ENCODE measurements around the gene BMI1. TPM values are rescaled to one million over a fixed set of nuclear protein-coding genes. Genes with fewer than 3 reads are reported as not detected.

The BMI1 gene
- total RNA-seq, 1 donor: 67.4 TPM

DNA sequence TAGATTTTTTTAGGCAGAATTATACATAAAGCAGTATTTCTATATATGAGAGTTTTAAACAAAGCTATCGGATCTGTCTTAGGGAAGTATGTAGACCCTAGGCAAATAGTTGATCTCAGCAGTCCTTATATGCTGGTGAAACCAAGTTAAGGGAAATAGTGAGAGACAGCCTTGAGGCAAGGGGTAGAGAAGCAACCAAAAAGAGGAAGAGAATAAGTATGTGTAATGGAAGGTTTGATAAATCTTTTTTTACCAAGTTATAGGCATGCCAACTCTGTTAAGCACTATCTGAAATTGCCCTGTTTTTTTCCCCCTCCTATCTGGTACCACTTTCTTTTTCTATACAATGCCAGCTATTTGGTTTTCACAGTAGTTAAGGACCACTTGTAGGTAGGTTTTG, 44.3 kb downstream of the BMI1 start:
- Histone ChIP-seq H3K9me3 (ENCODE audit: low read depth, low read length) (no peaks in the 10 kb centered on the region), H3K4me3 (ENCODE audit: low read length) (no peak overlapping the region), H3K27me3 (ENCODE audit: insufficient read depth, low read length) (no peaks in the 10 kb centered on the region), H3K4me1 (ENCODE audit: insufficient read depth, low read length) (peaks cover 8% of the 10 kb centered on the region)

DNA sequence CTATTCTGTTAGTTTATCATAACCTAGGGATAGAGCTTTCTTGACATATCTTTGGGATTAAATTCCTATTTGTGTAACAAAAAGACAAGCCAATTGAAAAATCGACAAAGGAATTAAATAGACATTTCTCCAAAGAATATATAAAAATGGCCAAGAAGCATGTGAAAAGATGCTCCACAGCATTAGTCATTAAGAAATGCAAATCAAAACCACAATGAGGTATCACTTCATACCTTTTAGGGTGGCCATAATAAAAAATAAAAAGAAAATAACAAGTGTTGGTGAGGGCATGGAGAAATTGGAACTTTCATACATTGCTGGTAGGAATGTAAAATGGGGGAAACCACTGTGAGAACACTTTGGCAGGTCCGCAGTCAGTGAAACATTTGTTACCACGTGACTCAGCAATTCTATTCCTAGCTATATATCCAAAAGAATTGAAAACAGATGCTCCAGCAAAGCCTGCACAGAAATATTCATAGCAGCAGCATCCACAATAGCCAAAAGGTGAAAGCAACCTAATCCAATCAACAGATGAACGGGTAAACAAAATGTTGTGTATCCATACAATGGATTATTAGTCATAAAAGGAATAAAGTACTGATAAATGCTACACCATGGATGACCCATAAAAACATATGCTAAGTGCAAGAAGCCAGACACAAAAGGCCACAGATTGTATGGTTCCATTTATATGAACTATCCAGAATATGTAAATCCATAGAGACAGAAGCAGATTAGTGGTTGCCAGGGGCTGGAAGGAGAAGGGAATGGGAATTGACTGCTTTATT, 44.9 kb downstream of the BMI1 start:
- Histone ChIP-seq H3K27me3 (ENCODE audit: insufficient read depth, low read length) (no peaks in the 10 kb centered on the region), H3K4me1 (ENCODE audit: insufficient read depth, low read length) (peaks cover 8% of the 10 kb centered on the region), H3K4me3 (ENCODE audit: low read length) (no peak overlapping the region), H3K9me3 (ENCODE audit: low read depth, low read length) (no peaks in the 10 kb centered on the region)

DNA sequence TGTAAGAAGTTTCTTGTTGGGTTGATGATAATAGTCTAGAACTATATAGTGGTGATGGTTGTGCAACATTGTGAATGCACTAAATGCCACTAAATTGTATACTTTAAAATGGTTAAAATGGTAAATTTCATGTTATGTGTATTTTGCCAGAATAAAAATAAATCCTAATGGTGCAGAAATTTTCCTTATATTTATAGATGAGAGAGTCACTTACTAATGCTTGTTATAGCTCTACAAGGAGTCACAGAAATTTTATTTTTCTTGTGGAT, 45.5 kb downstream of the BMI1 start:
- Histone ChIP-seq H3K4me3 (ENCODE audit: low read length) (no peak overlapping the region), H3K4me1 (ENCODE audit: insufficient read depth, low read length) (peaks cover 8% of the 10 kb centered on the region), H3K9me3 (ENCODE audit: low read depth, low read length) (no peaks in the 10 kb centered on the region), H3K27me3 (ENCODE audit: insufficient read depth, low read length) (no peaks in the 10 kb centered on the region)

DNA sequence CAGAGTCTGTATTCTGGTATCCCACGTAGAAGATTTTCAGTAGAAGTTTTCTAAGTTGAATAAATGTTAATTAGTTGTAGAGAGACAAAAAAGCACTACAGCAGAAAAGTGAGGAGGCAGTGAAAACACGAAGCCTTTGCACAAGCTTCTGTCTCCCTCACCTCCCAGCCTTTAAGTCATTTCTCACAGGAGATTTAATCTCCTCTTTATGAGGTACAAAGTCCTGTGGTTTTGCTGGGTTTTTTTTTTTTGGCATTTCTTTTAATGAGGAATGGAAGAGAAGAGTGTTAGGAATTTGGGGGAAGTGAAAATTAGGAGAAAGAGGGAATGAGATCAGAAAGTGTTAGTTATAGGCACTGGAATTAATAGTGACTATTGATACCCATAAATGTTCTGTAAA, 45.9 kb downstream of the BMI1 start:
- no peaks in the 10 kb centered on the region for H3K9me3 ChIP-seq (ENCODE audit: low read depth, low read length)
- H3K4me1 ChIP-seq (ENCODE audit: insufficient read depth, low read length): peaks cover 8% of the 10 kb centered on the region
- H3K27me3 ChIP-seq (ENCODE audit: insufficient read depth, low read length): no peaks in the 10 kb centered on the region
- H3K4me3 ChIP-seq (ENCODE audit: low read length): no peak overlapping the region

DNA sequence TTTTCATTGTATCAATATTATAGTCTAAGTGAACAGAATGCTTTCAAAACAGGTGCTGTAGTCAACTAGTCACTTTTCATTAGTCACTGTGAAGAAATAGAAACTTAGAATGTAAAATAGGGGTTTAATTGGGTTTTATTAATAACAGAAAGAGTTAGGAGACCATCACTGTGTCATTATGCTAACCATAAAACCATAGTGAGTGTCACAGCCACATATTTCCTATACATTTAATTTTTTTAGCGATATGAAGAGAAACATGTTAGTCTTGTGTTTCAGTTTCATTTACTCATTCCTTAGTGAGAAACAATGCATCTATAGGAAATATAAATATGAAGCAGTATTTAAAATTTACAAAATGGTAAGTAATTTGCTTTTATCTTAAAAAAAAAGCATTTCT, 46.6 kb downstream of the BMI1 start:
- no peaks in the 10 kb centered on the region for H3K9me3 ChIP-seq (ENCODE audit: low read depth, low read length)
- H3K4me3 ChIP-seq (ENCODE audit: low read length): no peak overlapping the region
- H3K4me1 ChIP-seq (ENCODE audit: insufficient read depth, low read length): peaks cover 8% of the 10 kb centered on the region
- no peaks in the 10 kb centered on the region for H3K27me3 ChIP-seq (ENCODE audit: insufficient read depth, low read length)

DNA sequence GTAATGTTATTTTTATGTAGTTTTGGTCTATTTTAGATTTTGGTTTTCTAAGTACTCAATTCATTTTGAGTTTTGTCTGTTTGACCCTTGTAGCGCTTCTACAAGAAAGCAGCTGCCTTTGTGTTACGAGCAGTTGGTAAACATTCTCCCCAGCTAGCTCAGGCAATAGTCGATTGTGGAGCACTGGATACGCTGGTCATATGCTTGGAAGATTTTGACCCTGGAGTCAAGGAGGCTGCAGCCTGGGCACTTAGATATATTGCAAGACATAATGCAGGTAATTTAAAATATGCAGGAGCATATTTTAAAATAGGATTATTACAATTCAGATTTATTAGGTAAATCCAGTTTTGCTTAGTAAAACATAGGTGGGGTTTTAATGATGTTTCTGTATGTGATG, 47.5 kb downstream of the BMI1 start:
- H3K4me3 ChIP-seq (ENCODE audit: low read length): no peak overlapping the region
- H3K9me3 ChIP-seq (ENCODE audit: low read depth, low read length): no peaks in the 10 kb centered on the region

DNA sequence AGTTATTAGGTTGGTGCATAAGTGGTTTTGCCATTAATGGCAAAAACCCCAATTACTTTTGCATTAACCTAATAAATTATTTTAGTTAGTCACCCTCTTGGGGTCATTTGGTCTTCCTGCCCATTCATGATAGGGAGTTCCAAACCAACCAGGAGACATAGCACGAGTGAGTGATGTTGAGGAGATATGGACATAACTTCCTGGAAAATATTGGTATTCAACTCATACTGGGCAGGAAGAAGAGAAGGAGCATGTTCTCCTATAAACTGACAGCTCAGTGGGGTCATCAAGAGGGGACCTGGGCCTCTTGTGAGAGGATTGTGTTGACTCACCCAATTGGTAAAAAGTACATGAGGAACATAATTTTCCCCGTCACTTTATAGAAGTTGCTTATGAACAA, 48.1 kb downstream of the BMI1 start:
- no peaks in the 10 kb centered on the region for H3K27me3 ChIP-seq (ENCODE audit: insufficient read depth, low read length)
- H3K4me3 ChIP-seq (ENCODE audit: low read length): no peak overlapping the region
- H3K4me1 ChIP-seq (ENCODE audit: insufficient read depth, low read length): peaks cover 8% of the 10 kb centered on the region
- no peaks in the 10 kb centered on the region for H3K9me3 ChIP-seq (ENCODE audit: low read depth, low read length)

More for the DNA sequence above, 47.5 kb downstream of the BMI1 start:
- peaks cover 8% of the 10 kb centered on the region for H3K4me1 ChIP-seq (ENCODE audit: insufficient read depth, low read length)
- H3K27me3 ChIP-seq (ENCODE audit: insufficient read depth, low read length): no peaks in the 10 kb centered on the region

DNA sequence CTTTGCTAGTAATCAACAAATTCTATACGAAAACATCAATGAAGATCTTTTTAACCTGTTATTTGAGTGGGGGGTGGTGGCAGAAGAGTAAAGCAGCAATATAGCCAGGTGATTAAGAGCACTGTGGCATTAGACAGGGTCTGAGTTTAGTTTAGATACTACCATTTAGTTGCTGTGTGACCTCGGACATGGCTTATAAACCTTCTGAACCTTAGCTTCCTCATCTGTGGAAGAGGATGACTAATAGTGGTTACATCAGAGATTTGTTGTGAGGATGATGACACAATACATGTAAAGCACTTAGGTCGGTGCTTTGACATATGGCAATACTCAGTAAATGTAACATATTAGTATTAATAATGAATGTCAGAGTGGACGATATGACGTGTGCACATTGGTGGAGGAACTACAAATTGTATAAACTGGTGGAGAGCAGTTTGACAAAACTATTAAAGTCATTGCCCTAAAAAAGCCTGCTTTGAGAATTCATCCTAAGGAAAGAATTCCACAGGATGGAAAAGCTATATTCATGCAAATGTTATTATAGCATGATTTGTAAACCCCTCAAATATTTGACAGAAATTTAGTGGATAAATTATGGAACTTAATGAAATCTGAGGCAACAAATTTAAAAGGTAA, 48.7 kb downstream of the BMI1 start:
- no peaks in the 10 kb centered on the region for H3K9me3 ChIP-seq (ENCODE audit: low read depth, low read length)
- H3K4me3 ChIP-seq (ENCODE audit: low read length): no peak overlapping the region
- peaks cover 8% of the 10 kb centered on the region for H3K4me1 ChIP-seq (ENCODE audit: insufficient read depth, low read length)
- no peaks in the 10 kb centered on the region for H3K27me3 ChIP-seq (ENCODE audit: insufficient read depth, low read length)

DNA sequence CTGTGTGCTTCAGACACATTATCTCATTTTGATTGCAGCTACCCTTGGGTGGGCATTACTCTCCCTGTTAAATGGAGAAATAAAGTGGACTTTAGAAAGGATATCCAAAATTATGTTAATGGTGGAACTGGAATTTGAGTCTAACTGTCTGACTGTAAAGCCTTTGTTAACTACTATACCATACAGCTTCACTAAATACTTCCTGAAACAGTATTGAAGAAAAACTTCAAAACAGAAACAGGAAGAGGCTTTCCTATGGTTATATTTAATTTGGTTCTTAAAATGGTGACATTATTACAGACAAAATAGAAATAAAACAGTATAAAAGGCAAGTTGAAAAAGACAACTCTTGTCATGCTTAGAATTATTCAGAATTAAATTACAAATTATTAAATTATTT, 49.4 kb downstream of the BMI1 start:
- Histone ChIP-seq H3K4me3 (ENCODE audit: low read length) (no peak overlapping the region), H3K4me1 (ENCODE audit: insufficient read depth, low read length) (peaks cover 8% of the 10 kb centered on the region), H3K27me3 (ENCODE audit: insufficient read depth, low read length) (no peaks in the 10 kb centered on the region), H3K9me3 (ENCODE audit: low read depth, low read length) (no peaks in the 10 kb centered on the region)

DNA sequence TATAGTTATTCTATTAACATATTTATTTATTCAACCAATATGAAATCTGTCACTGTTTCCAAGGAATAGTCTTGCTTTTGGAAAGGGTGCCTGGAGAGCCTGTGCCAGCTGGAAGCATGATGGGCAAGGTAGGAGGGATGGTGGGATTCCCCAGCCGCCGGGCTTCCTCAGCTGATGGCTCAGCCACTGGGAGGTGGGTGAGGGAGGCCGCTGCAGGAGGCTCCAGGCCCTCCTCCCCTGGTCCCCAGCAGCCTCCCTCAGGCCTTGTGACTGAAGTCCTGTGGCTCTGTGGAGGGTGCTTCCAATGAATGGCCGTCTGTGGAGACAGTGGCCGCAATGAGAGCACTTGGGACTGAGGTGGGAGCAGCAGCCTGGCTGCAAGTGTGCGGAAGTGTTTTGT, 51.4 kb downstream of the BMI1 start:
- Histone ChIP-seq H3K9me3 (ENCODE audit: low read depth, low read length) (no peaks in the 10 kb centered on the region), H3K4me3 (ENCODE audit: low read length) (no peak overlapping the region), H3K4me1 (ENCODE audit: insufficient read depth, low read length) (peaks cover 8% of the 10 kb centered on the region), H3K27me3 (ENCODE audit: insufficient read depth, low read length) (no peaks in the 10 kb centered on the region)

DNA sequence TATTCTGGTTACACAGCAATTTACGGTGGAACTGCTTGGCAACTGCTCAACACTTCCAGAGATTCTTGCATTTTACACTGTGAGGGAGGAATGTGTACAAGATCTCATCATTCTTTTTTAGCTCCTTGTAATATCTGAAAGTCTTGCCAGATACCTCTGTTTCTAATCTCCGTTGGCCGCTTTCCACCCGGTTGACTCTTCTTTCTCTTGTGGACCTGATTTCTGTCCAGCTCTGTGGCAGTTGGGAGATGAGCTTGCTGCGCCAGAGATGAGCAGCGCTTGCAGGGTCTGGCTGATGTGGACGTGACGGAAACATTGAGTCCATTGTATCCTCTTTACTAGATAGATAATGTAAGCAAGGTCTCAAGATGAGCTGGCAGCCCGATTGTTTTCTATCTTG, 52.0 kb downstream of the BMI1 start:
- H3K4me1 ChIP-seq (ENCODE audit: insufficient read depth, low read length): peaks cover 8% of the 10 kb centered on the region
- no peak overlapping the region for H3K4me3 ChIP-seq (ENCODE audit: low read length)
- no peaks in the 10 kb centered on the region for H3K27me3 ChIP-seq (ENCODE audit: insufficient read depth, low read length)
- no peaks in the 10 kb centered on the region for H3K9me3 ChIP-seq (ENCODE audit: low read depth, low read length)

DNA sequence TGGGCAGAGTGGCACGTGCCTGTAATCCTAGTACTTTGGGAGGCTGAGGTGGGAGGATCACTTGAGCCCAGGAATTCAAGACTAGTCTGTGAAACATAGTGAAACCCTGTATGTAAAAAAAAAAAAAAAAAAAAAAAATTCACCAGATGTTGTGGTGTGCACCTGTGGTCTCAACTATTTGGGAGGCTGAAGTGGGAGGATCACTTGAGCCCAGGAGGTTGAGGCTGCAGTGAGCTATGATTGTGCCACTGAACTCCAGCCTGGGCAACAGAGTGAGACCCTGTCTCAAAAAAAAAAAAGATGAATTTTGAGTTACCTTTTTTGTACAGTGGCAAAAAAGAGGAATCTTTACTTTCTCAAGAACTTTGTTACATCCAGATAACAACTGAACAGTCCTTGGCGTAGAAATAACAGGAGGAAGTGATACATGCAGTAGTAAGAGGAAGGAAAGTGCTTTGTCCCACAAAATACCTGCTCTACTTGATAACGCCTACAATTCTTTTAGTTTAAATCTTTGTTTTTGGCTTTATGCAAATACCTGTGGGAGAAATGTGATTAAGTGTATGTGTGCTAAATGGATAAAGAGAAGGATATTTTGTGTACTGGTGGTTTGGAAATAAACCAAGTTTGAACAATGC, 53.7 kb downstream of the BMI1 start:
- peaks cover 3% of the 10 kb centered on the region for H3K4me1 ChIP-seq (ENCODE audit: insufficient read depth, low read length)
- H3K9me3 ChIP-seq (ENCODE audit: low read depth, low read length): no peaks in the 10 kb centered on the region
- H3K4me3 ChIP-seq (ENCODE audit: low read length): no peak overlapping the region
- H3K27me3 ChIP-seq (ENCODE audit: insufficient read depth, low read length): no peaks in the 10 kb centered on the region

DNA sequence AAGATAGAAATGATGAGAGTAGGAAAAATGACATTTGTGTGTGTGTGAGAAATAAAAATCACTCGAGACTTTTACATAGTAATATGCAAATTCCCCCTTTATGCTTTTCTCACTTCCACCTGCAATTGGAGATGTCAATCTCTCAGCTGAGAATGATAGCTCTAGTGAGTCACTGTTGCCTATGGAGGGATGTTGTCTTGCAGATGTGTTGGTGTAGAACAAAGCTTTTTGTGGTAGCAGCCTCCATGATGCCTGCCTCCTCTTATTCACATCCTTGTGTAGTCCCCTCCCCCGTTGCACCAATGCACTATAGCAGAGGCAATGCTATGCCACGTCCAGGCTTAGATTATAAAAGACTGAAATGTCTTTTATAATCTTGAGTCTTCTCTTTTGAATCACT, 58.2 kb downstream of the BMI1 start:
- Histone ChIP-seq H3K27me3 (ENCODE audit: insufficient read depth, low read length) (no peaks in the 10 kb centered on the region), H3K4me3 (ENCODE audit: low read length) (no peak overlapping the region), H3K4me1 (ENCODE audit: insufficient read depth, low read length) (no peaks in the 10 kb centered on the region), H3K9me3 (ENCODE audit: low read depth, low read length) (no peaks in the 10 kb centered on the region)
